NCI-H2107 treated with DMSO at 0.1 percent for 48 hours (cell line): Measurements from ENCODE around the gene MAST3.

Experiments
- DNase-seq: peaks from one replicate; lab custom pipeline; 2025; ENCODE audit not compliant: unreplicated experiment; lab: John Stamatoyannopoulos, UW

Gene MAST3

GRCh38 chr19:18135712-18136584, 38.4 kb downstream of the MAST3 start:
- DNase-seq, result no peak

- DNase-seq, result no peak
Observed at GRCh38 chr19:18137242-18137641, 39.7 kb downstream of the MAST3 start.

GRCh38 chr19:18137657-18138339, 40.2 kb downstream of the MAST3 start:
- no peak for DNase-seq

- no peak for DNase-seq
Observed at GRCh38 chr19:18140473-18140872, 42.9 kb downstream of the MAST3 start.

- DNase-seq, result no peak
Observed at GRCh38 chr19:18141031-18141430, 43.5 kb downstream of the MAST3 start.

- no peak for DNase-seq
Observed at GRCh38 chr19:18143902-18144301, 46.3 kb downstream of the MAST3 start.

GRCh38 chr19:18144361-18144760, 46.8 kb downstream of the MAST3 start:
- DNase-seq, result no peak

GRCh38 chr19:18144906-18145305, 47.3 kb downstream of the MAST3 start:
- DNase-seq, result no peak

- DNase-seq, result no peak
Observed at GRCh38 chr19:18145391-18145999, 47.9 kb downstream of the MAST3 start.

GRCh38 chr19:18147396-18147795, 49.8 kb downstream of the MAST3 start:
- DNase-seq, result no peak

GRCh38 chr19:18149596-18149975, 52.0 kb downstream of the MAST3 start:
- no peak for DNase-seq

GRCh38 chr19:18150776-18151624, 53.4 kb downstream of the MAST3 start:
- DNase-seq, result no peak

GRCh38 chr19:18152442-18152816, 54.9 kb downstream of the MAST3 start:
- peak; percentile 91 for DNase-seq

- peak; percentile 96 for DNase-seq
Observed at GRCh38 chr19:18152817-18153555, 55.4 kb downstream of the MAST3 start, which contains the start of gene PIK3R2. Gene PIK3R2 (plus strand): TSS chr19:18153163. CDS start chr19:18155880, 2,717 bp downstream.

- DNase-seq, result no peak
Observed at GRCh38 chr19:18153556-18154134, 56.1 kb downstream of the MAST3 start.

- no peak for DNase-seq
Observed at GRCh38 chr19:18155095-18156087, 57.8 kb downstream of the MAST3 start.

- no peak for DNase-seq
Observed at GRCh38 chr19:18156268-18156667, 58.7 kb downstream of the MAST3 start.

- DNase-seq, result peak; percentile 61
Observed at GRCh38 chr19:18156841-18157464, 59.4 kb downstream of the MAST3 start.
